Tongue (tissue), 2 donors: ENCODE results near the gene ST7. TPM values are rescaled to one million over a fixed set of nuclear protein-coding genes. Genes with fewer than 3 reads are reported as not detected.
"Not testable (repeated sequence)": the region's sequence is repeated elsewhere in the genome, so short reads cannot be mapped to it uniquely, and the experiment has no call there.

Experiments used
- DNase-seq: peaks from one replicate; pipeline ENCODE4 v3.0.0-alpha.2; 2015
- total RNA-seq: library from RNA; depleted of rRNA; stranded (reverse); fragments of >200 nt; gene quantifications from one replicate; pipeline ENCODE4 v1.2.3, GENCODE V29; 2014

ST7 gene, protein sequence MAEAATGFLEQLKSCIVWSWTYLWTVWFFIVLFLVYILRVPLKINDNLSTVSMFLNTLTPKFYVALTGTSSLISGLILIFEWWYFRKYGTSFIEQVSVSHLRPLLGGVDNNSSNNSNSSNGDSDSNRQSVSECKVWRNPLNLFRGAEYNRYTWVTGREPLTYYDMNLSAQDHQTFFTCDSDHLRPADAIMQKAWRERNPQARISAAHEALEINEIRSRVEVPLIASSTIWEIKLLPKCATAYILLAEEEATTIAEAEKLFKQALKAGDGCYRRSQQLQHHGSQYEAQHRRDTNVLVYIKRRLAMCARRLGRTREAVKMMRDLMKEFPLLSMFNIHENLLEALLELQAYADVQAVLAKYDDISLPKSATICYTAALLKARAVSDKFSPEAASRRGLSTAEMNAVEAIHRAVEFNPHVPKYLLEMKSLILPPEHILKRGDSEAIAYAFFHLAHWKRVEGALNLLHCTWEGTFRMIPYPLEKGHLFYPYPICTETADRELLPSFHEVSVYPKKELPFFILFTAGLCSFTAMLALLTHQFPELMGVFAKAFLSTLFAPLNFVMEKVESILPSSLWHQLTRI
- total RNA-seq, result 32.0 TPM

DNA sequence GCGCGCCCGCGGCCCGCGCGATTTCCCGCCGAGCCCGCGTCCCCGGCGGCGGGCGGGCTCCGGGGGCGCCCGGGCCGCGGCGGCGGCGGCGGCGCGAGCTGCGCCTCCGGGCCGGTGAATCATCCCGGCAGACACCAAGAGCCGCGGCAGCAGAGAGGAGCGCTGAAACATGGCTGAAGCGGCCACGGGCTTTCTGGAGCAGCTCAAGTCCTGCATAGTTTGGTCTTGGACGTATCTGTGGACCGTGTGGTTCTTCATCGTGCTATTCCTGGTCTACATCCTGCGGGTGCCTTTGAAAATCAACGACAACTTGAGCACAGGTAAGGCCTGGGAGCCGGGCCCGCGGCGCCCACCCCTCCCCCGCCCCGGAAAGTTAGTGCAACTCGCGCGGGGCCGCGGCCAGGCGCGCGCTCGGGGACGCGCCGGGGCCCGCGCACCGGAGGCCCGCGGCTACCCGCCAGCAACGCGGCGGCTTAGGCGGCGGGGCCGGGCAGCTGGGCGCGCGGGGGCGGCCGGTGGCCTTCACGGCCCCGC is at the start of gene ST7:
Gene ST7 (plus strand): TSS at position 130 of the 534 bp plus-strand sequence. CDS start 40 bp downstream, at position 170.
- peak; percentile 84 for DNase-seq

DNA sequence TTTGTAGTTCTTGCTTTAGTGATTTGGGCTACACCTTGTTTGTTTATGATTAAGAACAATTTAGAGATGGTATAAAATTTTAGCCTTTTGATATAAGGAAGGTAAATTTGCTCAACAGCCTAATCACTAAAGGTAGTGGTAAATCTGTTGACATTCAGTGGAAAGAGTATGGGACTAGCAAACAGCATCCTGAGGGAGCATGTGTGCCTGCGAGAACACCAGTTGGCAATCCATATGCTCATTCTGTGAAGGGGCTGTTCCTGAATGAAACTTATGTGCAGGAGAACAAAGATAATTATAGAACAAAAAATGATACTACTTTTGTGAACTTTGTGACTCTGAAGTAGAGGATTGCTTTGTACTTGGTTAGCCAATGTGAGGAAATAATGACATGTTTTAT is 46.9 kb upstream of the ST7 start:
- DNase-seq, result no peak

DNA sequence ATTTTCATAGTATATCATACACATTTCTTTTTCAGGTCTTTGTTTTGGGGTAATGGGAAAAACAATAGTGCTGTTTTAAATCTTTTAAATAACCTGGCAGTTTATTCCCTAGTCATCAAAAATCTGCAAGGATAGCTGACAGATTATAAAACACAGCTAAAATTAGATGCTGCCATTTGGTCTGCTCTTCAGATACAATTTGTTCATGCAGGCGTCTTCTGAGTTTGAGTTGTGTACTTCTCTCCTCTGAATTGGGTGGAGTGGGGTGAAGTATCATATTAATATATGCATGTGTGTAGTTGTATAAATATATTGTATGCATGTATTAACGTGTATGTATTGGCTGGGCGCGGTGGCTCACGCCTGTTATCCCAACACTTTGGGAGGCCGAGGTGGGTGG is 42.9 kb upstream of the ST7 start:
- no peak for DNase-seq

DNA sequence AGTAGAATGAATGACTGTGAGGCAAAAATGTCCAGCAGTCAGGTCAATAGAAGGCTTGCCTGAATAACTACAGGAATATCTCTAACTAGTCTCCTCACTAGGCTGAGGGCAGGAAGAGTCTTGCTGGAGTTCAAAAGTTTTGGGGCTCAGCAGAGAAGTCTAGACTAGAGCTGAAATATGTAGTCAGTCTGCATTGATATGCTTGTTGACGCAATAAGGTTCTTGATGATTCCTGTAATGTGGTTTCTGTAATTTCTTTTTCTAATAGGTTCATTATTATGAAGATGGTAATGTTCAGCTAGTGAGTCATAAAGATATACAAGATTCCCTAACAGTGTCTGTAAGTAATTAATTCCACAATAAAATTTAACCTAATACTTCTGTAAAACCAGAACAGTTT is 41.5 kb upstream of the ST7 start:
- DNase-seq, result no peak

DNA sequence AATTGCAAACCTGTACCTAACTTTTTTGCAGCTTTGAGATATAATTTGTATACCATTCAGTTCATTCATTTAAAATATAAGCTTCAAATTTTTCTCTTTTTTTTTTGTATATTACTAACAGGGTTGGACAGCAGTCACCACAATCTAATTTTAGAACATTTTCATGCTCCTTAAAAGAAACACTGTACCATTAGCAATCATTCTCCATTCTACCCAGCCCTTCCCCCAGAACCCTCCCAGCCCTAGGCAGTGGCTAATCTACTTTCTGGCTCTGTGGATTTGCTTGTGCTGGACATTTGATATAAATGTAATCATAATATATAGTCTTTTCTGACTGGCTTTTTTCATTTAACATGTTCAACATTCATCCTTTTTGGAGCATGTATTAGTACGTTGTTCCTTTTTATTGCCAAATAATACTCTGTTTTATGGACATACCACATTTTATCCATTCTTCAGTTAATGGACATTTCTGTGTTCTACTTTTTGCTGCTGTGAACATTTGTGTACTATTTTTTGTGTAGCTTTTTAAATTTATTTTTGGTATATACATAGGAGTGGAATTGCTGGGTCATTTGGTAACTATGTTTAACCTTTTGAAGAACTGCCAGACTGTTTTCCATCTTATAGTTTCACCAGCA is 40.9 kb upstream of the ST7 start:
- DNase-seq, result no peak

DNA sequence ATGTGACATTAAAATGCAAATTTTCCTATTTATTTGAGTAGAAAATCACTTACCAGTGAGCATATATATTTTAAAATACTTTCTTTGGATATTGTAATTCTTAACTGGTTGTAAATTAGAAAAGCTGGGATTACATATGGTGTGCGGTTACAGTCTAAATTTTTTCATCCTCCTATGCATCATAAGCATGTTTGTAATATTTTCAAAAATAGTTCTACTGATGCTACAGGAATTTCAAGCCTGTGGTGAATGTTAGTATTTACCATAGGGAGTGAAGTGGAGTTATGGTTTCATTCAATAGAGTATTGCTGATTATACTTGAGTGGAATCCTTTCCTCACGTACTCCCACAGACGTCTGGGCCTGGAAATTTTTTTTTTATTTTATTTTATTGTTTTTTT is 34.6 kb upstream of the ST7 start:
- no peak for DNase-seq

DNA sequence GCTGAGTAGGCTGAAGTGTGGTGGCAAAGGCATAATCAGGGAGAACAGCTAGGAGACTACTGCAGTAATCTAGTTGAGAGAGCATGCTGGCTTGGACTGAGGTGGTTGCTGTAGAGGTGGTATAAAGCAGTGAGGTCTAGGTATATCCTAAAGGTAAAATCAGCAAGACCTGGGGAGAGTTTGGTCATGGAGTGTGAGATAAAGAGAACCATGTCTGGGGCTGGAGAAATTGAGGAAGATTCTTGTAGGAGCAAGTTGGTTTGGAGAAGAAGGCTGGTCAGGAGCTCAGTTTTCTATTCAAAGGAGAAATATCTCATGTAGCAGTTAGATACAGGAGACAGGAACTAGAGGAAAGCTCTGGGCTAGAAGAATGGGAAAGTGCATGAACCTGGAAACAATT is 32.9 kb upstream of the ST7 start:
- no peak for DNase-seq

DNA sequence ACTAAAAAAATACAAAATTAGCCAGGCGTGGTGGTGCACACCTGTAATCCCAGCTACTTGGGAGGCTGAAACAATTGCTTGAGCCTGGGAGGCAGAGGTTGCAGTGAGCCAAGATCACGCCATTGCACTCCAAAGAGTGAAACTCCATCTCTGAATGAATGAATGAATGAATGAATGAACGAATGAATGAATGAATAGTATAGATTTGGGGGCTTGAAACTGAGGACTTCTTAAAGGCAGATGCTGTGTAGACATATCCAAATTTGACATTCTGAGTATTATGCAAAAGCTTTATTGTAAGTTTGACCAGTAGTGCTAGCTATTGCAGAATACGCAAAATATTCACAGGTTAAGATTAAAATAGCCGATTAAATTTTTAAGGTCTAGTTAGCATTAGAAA is 30.8 kb upstream of the ST7 start:
- DNase-seq, result no peak

DNA sequence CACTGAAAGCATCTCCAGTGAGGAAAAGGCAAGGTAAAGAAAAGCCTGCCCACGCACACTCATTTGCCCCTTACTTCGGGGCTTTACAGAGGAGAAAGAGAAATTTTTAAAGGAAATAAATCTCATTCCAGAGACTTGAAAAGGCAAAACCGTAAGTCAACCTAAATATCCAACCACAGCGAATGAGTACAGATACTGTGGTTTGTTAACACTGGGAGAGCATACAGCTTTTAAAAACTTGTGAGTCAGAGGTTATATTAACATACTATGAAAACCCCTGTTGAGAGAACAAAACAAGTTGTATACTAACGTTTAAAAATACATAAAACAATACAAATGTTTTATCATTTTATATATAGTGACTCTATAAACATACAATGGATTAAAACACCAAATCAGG is 28.6 kb upstream of the ST7 start:
- DNase-seq, result no peak

DNA sequence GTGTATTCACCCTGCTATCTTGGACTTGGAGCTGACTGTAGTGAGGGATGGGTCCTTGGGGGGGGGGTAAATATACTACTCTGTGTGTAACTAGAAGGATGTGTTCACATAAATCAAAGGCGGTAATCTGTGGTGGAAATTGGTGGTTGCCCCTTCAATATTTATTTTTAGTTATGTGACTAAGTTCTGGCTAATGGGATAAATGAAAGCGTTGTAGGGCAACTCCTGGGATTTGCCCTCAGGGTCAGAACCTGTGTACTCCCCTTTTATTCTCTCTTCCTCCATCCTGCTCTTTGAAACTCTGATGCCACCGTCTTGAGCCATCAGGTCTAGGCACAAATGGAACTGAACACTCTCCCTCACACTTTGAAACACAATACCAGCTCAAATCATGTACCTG is 24.3 kb upstream of the ST7 start:
- DNase-seq, result no peak

DNA sequence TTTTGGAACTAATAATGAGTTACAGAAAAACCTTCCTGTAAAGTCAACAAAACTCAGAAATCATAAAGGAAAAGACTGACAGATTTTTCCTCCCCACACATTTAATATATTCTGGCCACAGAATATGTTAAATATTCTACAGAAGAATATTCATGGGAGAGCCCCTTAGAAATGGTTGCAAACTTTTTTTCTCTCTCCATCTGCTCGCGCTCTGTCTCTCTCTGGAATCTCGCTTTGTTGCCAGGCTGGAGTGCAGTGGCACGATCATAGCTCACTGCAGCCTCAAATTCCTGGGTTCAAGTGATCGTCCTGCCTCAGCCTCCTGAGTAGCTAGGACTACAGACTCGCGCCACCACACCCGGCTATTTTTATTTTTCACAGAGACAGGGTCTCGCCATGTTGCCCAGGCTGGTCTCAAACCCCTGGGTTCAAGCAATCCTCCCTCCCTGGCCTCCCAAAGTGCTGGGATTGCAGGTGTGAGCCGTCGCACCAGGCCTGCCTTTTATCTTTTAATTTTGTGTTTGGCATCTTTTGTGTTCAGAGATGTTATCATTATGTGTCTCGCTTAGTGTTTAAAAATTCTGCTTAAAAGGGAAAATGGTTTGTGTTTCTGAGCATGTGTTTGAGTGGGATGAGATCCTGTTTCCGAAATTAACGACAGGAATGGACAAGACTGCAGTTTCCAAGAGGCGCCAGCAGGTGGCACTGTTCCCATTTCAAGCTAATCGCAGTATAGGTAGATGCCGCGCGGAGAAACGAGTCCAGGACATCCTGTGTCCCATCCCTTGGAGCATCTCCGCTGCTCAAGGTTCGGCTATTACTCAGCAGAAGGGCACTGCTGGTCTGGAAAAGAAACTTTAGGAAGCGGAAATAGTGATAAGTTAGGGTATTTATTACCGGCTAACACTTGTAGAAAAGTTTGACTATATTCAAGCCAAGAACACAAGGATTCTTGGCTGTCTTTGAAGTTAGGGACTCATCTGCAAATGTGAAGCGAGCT is 23.1 kb upstream of the ST7 start:
- peak; percentile 91 for DNase-seq

DNA sequence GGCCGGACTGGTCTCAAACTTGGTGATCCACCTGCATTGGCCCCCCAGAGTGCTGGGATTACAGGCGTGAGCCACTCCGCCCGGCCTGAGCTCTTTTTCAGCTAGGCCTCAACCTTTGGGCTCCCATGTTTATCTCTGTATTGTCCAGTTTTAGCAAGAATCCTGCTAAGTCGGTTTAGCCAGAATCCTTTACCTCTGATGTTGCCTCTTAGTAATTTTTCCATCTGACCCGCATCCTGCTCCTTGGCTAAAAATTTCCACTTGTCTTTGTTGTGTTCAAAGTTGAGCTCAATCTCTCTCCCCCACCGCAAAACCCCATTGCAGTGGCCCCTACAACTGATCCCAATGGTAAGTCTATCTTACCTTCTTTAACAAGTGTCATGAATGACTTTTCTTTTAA is 20.7 kb upstream of the ST7 start:
- DNase-seq, result no peak

DNA sequence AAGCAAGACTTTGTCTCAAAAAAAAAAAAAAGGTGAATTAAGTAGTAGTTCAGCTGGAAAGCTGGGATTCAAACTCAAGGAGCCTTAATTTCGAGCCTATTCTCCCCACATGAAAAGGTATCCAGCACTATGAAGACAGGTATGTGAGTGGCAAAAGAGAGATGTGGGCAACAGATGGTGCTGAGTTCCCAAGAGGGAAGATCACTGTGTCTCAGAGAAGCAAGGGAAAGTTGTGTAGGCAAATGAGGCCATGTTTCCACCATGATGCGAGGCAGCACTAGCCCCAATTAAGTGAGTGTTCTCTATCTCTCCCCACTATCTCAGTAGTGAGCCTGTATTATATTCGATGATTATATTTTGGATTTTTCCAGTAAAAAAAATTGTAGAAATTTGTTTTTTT is 19.8 kb upstream of the ST7 start:
- no peak for DNase-seq

DNA sequence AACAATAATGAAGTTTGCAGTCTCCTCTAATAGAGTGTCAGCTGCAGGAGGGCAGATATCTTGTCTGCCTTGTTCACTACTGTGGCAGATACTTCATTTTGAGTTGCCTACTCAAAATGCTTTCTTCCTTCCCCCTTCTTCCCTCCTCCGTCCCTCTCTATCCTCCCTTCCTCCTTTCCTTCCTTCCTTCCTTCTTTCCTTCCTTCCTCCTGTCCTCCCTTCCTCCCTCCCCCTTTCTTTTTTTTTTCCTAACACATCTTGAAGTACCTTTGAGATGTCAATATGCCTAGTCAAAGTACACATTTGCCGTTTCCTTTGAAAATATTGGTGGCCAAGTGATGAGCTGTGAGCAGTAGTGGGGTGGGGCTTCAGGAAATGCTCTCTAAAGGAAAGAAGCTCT is 18.7 kb upstream of the ST7 start:
- DNase-seq, result no peak

DNA sequence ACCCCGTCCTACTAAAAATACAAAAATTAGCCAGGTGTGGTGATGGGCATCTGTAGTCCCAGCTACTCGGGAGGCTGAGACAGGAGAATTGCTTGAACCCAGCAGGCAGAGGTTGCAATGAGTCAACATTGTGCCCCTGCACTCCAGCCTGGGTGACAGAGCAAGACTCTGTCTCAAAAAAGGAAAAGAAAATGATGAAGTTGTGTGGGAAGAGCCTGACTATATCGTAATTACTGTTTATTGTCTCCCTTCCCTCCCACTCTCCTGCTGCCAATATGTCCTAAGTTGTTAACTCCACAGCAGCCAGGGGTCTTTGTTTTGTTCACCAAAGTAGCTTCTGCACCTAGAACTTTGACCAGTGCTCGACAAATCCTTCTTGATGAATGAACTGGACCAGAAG is 16.5 kb upstream of the ST7 start:
- not testable (repeated sequence) for DNase-seq

DNA sequence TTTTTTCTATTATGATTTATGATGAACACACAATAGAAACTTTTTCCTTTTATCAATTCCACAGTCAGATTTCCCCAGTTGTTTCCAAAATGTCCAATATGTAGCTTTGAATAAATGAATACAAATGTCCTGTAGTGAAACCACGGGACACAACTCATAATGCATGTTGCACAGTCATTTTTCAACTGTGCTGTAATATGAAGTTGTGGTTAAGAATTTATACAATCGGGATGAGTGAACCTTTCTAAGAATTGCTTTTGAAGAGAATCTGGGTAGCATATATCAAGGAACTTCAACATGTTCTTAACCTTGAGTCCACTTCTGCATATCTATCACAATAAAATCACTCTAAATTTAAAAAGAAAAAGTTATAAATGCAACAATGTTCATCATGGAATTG is 14.6 kb upstream of the ST7 start:
- no peak for DNase-seq

DNA sequence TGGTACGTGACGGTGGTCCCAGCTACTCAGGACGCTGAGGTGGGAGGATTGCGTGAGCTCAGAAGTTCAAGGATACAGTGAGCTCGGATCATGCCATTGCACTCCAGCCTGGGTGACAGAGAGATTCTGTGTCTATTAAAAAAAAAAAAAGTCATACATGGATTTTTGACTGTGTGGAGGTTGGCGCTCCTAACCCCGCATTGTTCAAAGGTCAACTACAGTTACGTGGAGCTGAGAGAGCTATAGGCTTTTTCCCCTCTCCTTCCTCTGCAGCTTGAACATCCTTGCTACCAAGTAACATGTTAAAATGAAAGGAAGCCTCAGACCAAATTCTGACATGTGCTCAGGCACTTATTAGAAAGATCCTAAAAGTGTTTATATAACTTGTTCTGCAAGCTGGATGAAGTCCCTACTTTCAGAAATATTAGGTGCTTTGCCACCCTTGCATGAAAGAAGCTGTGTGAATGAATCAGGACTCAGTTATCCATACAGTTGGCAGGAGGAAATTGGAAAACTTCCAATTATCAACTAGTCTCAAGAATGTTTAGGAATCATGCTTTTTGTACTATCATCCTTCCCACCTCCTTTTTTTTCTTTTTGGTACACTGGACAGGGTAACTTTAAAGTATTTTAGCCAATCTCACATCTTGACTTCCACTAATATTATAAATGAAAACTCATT is 12.5 kb upstream of the ST7 start:
- no peak for DNase-seq

DNA sequence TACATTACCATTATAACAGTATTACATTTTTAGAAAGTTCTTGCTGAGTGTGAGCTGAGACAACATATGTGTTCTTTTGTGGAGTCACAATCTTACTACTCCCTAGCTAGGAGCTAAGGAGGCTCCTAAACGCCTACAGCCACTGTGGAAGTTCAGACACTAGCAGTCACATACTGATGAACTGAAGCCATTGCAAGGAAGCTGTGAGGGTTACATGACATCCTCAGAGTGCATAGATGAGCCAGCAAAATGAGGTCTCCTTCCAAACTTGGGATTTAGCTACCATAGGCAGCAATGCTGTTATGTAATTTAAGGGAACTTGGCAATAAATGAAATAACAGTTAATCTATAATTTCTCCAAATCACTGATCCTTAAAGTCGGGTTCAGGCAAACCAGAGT is 10.8 kb upstream of the ST7 start:
- DNase-seq, result no peak

DNA sequence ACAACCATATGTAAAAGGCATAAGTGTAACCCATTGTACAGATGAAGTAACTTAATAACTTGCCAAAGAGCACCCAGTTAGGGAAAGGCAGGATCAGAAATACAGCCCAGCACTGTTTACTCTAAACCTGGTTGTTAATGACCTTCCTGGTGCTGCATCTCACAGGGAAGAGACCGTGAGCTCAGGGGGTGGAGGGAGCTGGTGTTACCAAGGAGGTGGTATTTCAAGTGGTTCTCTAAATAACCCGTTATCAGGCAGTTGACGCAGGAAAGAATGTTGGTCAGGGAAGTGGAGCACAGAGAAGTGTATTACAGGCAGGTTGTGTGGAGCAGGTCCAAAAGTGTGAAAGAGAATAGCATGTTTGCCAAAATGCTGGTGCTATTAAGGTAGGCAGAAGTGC is 4.4 kb upstream of the ST7 start:
- DNase-seq, result no peak

DNA sequence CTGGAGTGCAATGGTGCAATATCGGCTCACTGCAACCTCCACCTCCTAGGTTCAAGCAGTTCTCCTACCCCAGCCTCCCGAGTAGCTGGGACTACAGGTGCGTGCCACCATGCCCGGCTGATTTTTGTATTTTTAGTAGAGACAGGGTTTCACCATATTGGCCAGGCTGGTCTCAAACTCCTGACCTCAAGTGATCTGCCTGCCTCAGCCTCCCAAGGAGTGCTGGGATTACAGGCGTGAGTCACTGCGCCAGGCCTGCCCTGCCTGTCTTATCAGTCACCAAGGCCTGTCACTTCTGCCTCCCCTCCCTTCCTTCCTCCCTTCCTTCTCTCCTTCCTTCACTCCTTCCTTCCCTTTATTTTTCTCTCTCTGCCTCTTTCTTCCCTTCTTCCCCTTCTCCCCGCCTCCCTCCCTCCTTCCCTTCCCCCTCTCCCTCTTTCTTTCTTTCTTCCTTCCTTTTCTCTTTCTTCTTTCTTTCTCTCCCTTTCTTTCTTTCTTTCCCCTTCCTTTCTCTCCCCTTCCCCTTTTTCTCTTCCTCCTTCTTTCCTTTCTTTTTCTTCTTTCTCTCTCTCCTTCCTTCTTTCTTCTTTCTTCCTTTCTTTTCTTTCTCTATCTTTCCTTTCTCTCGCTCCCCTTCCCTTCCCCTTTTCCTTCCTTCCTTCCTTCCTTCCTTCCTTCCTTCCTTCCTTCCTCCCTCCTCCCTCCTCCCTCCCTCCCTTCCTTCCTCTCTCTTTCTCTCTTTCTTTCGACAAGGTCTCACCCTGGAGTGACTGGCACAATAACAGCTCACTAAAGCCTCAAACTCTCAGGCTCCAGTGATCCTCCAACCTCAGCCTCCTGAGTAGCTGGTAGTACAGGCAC is 3.1 kb upstream of the ST7 start:
- DNase-seq, result no peak
